Large intestine (tissue), 3 donors: ENCODE data around the gene KNOP1. TPM values are rescaled to one million over a fixed set of nuclear protein-coding genes. Genes with fewer than 3 reads are reported as not detected.

Experiments used
- DNase-seq, 2 donors: peaks; one replicate each; pipeline versions ENCODE4 v3.0.0 to v3.0.0-alpha.2; 2013
- H3K27ac ChIP-seq: one replicate; pipeline ENCODE4 v1.5.1; 2013; ENCODE audit warnings: low read length
- H3K27me3 ChIP-seq: 2 replicates; pipeline ENCODE4 v1.6.1; 2013; ENCODE audit warnings: low read length; ENCODE audit not compliant: control insufficient read depth, insufficient read depth
- H3K36me3 ChIP-seq: 2 replicates; pipeline ENCODE4 v1.6.1; 2013; ENCODE audit warnings: low read length; ENCODE audit not compliant: control insufficient read depth, insufficient read depth
- H3K4me1 ChIP-seq: one replicate; pipeline ENCODE4 v1.6.1; 2013; ENCODE audit warnings: low read length; ENCODE audit not compliant: control insufficient read depth, insufficient read depth
- H3K4me3 ChIP-seq: one replicate; pipeline ENCODE4 v1.5.1; 2013; ENCODE audit warnings: low read length
- H3K9me3 ChIP-seq: one replicate; pipeline ENCODE4 v1.6.1; 2013; ENCODE audit warnings: mild to moderate bottlenecking, low read depth, low read length, moderate library complexity; ENCODE audit not compliant: control insufficient read depth
- WGBS: methylation state at CpG from one replicate; pipeline ENCODE4 v1.1.5; 2013; ENCODE audit warnings: low lambda C conversion rate; ENCODE audit not compliant: insufficient coverage; 5-methylcytosine and 5-hydroxymethylcytosine counted together
- polyA plus RNA-seq: library from polyadenylated mRNA; unstranded; fragments of 120-200 nt; gene quantifications from one replicate; pipeline ENCODE4 v1.2.1, GENCODE V29; 2013

The KNOP1 gene
- polyA plus RNA-seq, 1 donor = 28.0 TPM

- Histone ChIP-seq H3K9me3 (no peaks in the 10 kb centered on the region), H3K4me1 (peaks cover 31% of the 10 kb centered on the region), H3K4me3 (no peak overlapping the region), H3K36me3 (peaks cover 3% of the 10 kb centered on the region), H3K27ac (peak overlapping the region; percentile 80), H3K27me3 (no peaks in the 10 kb centered on the region)
- no peak for DNase-seq
Measured at GRCh38 chr16:19743816-19744159, 25.8 kb upstream of the KNOP1 start.

- no peak for DNase-seq
- H3K36me3 ChIP-seq = peaks cover 9% of the 10 kb centered on the region
- no peaks in the 10 kb centered on the region for H3K9me3 ChIP-seq
- no peak overlapping the region for H3K27ac ChIP-seq
- H3K27me3 ChIP-seq = no peaks in the 10 kb centered on the region
- no CpG with 5 or more reads among the region's 1 CpG for WGBS
- H3K4me1 ChIP-seq = peaks cover 31% of the 10 kb centered on the region
- no peak overlapping the region for H3K4me3 ChIP-seq
Measured at GRCh38 chr16:19741354-19741753, 23.3 kb upstream of the KNOP1 start.

GRCh38 chr16:19737306-19738038 is 19.4 kb upstream of the KNOP1 start:
- Histone ChIP-seq H3K9me3 (no peaks in the 10 kb centered on the region), H3K27ac (no peak overlapping the region), H3K27me3 (no peaks in the 10 kb centered on the region), H3K4me3 (no peak overlapping the region), H3K4me1 (no peaks in the 10 kb centered on the region), H3K36me3 (peaks cover 29% of the 10 kb centered on the region)
- no peak for DNase-seq
- WGBS = no CpG with 5 or more reads among the region's 12 CpGs

GRCh38 chr16:19735074-19735867 is 17.2 kb upstream of the KNOP1 start:
- no peak overlapping the region for H3K4me3 ChIP-seq
- DNase-seq = no peak
- peaks cover 29% of the 10 kb centered on the region for H3K36me3 ChIP-seq
- no peak overlapping the region for H3K27ac ChIP-seq
- H3K9me3 ChIP-seq = no peaks in the 10 kb centered on the region
- WGBS = 75% methylated on average over 2 of the region's 9 CpGs
- no peaks in the 10 kb centered on the region for H3K27me3 ChIP-seq
- no peaks in the 10 kb centered on the region for H3K4me1 ChIP-seq

GRCh38 chr16:19733551-19733950 is 15.5 kb upstream of the KNOP1 start:
- WGBS = 80% methylated on average over 2 of the region's 6 CpGs
- H3K27me3 ChIP-seq = no peaks in the 10 kb centered on the region
- H3K27ac ChIP-seq = no peak overlapping the region
- no peaks in the 10 kb centered on the region for H3K4me1 ChIP-seq
- H3K36me3 ChIP-seq = peaks cover 26% of the 10 kb centered on the region
- no peaks in the 10 kb centered on the region for H3K9me3 ChIP-seq
- H3K4me3 ChIP-seq = no peak overlapping the region
- DNase-seq = no peak

GRCh38 chr16:19728636-19728965 is 10.6 kb upstream of the KNOP1 start:
- no peak overlapping the region for H3K27ac ChIP-seq
- no peaks in the 10 kb centered on the region for H3K4me1 ChIP-seq
- H3K9me3 ChIP-seq = no peaks in the 10 kb centered on the region
- no peaks in the 10 kb centered on the region for H3K27me3 ChIP-seq
- DNase-seq = no peak
- WGBS = 100% methylated on average over 1 of the region's 3 CpGs
- peaks cover 6% of the 10 kb centered on the region for H3K36me3 ChIP-seq
- no peak overlapping the region for H3K4me3 ChIP-seq

GRCh38 chr16:19722981-19723380 is 5.0 kb upstream of the KNOP1 start:
- no peaks in the 10 kb centered on the region for H3K36me3 ChIP-seq
- H3K27ac ChIP-seq = no peak overlapping the region
- no peak overlapping the region for H3K4me3 ChIP-seq
- H3K4me1 ChIP-seq = peaks cover 6% of the 10 kb centered on the region
- no peaks in the 10 kb centered on the region for H3K27me3 ChIP-seq
- no peak for DNase-seq
- 83% methylated on average over 1 of the region's 7 CpGs for WGBS
- no peaks in the 10 kb centered on the region for H3K9me3 ChIP-seq

GRCh38 chr16:19722269-19722952 is 4.4 kb upstream of the KNOP1 start:
- no peaks in the 10 kb centered on the region for H3K9me3 ChIP-seq
- H3K4me1 ChIP-seq = peaks cover 6% of the 10 kb centered on the region
- no peak overlapping the region for H3K4me3 ChIP-seq
- DNase-seq = no peak
- H3K27ac ChIP-seq = no peak overlapping the region
- 91% methylated on average over 6 of the region's 11 CpGs for WGBS
- no peaks in the 10 kb centered on the region for H3K36me3 ChIP-seq
- H3K27me3 ChIP-seq = no peaks in the 10 kb centered on the region

- WGBS = no CpG with 5 or more reads among the region's 21 CpGs
Measured at GRCh38 chr16:19718624-19718965, 568 bp upstream of the KNOP1 start.

GRCh38 chr16:19717314-19717713 is 713 bp downstream of the KNOP1 start:
- WGBS = 0% methylated on average over 1 of the region's 10 CpGs

More at GRCh38 chr16:19718624-19718965, 568 bp upstream of the KNOP1 start:
- Histone ChIP-seq H3K36me3 (peaks cover 13% of the 10 kb centered on the region), H3K4me1 (peaks cover 11% of the 10 kb centered on the region), H3K27ac (no peak overlapping the region), H3K27me3 (no peaks in the 10 kb centered on the region), H3K4me3 (peak overlapping the region; percentile 75), H3K9me3 (no peaks in the 10 kb centered on the region)
- no peak for DNase-seq

More at GRCh38 chr16:19717314-19717713, 713 bp downstream of the KNOP1 start:
- H3K9me3 ChIP-seq = no peaks in the 10 kb centered on the region
- peak in 1 of 2 donors; percentile 13 for DNase-seq
- peaks cover 11% of the 10 kb centered on the region for H3K4me1 ChIP-seq
- peak overlapping the region; percentile 46 for H3K27ac ChIP-seq
- peaks cover 21% of the 10 kb centered on the region for H3K36me3 ChIP-seq
- H3K4me3 ChIP-seq = peak overlapping the region; percentile 75
- H3K27me3 ChIP-seq = no peaks in the 10 kb centered on the region
